ENCODE results near the gene DNLZ.
"Not testable (repeated sequence)": the region's sequence is repeated elsewhere in the genome, so short reads cannot be mapped to it uniquely, and the experiment has no call there.

The DNLZ gene

DNA sequence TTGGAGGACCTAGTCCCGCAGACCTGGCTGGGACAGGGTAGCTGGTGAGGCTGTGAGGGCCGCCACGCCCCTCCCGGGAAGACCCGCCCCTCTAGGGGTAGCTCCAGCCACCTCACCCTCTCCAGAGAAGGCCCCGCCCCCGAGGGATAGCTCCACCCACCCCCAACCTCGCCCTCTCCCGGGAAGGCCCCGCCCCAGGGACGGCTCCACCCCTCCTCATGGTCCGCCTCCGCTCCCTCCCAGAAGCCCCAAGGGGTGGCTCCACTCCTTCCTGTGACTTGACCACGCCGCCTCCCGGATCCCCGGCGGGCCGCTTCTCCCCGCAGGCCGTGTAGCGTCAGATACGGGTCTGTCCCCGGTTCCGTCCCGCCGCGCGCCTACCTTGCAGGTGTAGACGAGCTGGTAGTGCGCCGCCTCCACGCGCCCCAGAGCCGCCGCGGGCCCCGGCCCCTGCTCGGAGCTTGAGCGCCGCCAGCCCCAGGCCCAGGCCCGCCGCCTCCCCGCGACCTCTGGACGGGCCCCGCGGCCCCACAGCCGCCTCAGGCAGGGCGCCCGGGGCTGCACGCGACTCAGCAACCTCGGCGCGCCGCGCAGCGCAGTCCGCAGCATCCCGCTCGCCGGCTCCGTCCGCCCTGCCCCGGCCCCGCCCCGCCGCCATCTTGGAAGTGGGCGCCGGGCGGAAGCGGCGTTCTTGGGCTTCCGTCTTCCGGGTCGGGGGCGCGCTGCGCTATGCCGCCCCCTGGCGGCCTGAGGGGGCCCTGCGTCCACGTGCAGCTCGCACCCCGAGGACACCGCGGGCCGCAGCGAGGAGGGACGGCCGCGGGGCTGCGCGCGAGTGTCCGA lies at the start of gene DNLZ:
DNLZ (minus strand) TSS at position 639 of the 843 bp plus-strand sequence; CDS start at position 609, 30 bp downstream.
- DNase-seq, result peak; percentile 35 to 78

- no peak for DNase-seq
These were observed 49.4 kb upstream of the DNLZ start for GRCh38 chr9:136412962-136413361.

DNA sequence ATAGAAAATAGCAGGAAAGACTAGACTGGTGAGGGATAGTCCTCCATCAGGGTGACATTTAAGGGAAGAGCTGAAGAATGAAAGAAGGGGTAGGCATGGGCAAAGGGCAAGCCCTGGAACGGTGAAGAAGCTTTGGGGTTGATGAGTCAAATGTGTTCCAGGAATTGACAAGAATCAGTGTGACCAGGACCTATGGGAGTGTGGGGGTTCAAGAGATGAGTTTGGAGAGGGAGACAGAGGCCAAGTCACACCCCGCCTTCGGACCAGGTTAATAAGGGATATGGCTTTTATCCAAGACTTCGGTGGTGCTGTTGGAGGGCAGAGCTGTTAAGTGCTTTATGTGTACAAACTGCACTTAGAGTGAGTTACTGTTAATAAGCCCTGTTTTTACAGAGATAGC lies 47.8 kb upstream of the DNLZ start:
- no peak for DNase-seq

GRCh38 chr9:136410500-136411287 lies 47.1 kb upstream of the DNLZ start, which contains the start of the genes ENTR1 and PMPCA:
Gene ENTR1, minus strand, starts transcription at chr9:136410614. Its CDS starts 217 bp downstream, at chr9:136410397.
Gene PMPCA, plus strand, starts transcription at chr9:136410658. Its CDS starts 11 bp downstream, at chr9:136410669.
- DNase-seq, result peak; percentile 34 to 56

DNA sequence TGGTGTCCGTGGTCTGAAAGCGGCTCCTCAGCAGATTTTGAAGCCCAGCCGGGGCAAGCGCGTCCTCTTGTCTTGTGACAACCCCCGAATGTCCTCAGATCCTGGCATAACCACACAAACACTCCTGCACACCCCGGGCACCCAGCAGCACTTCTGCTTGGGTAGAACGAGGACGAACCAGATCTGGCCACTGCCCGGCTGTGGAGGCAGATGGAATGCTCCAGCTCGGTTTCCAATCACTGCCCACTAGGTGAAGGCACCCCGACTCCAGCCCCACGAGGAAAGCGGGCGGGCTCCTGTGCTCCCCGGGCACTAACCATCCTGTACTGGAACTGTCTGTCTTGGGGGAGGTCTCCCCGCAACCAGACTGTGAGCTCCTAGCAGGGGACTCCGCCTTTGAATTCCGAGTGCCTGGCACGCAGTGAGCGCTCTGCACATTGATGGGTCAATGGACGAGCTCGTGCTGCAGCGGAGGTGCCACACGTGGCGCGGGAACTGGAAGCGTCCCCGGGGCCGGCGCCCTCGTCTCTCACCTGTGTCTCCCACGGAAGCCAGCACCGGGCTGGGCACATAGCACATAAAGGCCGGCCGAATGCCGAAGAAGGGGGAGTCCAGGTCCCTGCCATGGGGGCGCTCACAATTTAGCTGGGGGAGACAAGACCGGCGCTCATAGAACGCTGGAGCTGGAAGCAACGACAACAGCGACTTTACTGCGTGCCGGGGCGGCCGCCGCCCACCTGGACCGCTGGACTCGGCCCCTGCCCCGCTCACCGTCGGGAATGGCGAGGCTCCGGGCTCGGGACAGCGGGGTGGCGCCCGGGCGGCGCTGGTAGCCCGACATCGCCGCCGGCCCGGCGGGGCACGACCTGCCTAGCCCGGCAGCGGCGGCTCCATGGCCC lies 46.3 kb upstream of the DNLZ start:
- no peak for DNase-seq

DNA sequence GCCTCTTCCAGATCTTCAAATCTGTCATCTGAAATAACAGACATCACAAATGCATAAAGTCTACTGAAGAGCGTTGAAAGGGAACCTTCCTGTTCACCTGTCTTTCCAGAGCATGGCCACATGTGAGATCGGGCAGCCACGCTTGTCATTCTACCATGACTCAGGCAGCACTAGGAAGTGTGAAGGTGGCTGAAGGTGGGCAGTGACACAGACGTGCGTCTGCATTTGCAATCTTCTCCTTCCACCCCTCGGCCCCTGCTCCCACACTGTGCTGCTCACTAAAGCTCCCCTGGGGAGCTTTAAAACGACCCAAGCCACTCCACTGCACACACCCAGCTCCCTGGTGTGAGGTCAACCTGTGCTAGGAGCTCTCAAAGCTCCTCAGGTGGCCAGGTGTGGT lies 44.4 kb upstream of the DNLZ start:
- no peak for DNase-seq

- DNase-seq, result not testable (repeated sequence)
These were observed 43.5 kb upstream of the DNLZ start for GRCh38 chr9:136407061-136407460.

DNA sequence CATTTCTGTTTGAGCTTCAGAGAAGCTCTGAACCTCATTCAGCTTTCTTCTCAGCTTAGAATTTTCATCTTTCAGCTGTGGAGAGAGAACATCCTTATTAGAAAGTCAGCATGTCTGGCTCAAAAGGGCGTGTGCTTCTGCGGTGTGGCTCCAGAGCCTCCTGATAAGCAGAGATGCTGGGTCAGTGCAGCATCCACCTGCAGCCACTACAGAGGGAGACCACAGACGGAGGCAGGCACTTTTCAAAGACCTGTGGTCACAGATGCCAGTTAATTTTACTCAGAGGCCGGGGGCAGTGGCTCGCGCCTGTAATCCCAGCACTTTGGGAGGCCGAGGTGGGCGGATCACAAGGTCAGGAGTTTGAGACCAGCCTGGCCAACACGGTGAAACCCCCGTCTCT lies 42.4 kb upstream of the DNLZ start:
- not testable (repeated sequence) for DNase-seq

GRCh38 chr9:136405481-136405880 lies 41.9 kb upstream of the DNLZ start:
- no peak for DNase-seq

DNA sequence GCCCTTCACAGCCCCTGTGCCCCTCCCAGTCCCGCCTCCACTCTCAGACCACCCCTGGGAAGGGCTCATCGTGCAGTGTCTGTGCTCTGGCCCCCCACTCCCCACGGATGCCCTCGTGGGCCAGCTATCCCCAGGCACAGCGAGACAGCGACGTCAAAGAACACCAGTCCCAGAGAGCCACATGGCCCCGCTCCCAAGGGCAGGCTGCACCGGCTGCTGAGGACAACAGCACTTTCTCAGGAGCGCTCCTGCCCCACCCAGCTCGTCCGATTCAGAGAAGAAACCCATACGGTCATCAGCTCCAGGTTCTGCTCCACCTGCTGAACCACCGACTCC lies 41.2 kb upstream of the DNLZ start:
- no peak for DNase-seq

- no peak for DNase-seq
These were observed 40.6 kb upstream of the DNLZ start for GRCh38 chr9:136403915-136404800.

DNA sequence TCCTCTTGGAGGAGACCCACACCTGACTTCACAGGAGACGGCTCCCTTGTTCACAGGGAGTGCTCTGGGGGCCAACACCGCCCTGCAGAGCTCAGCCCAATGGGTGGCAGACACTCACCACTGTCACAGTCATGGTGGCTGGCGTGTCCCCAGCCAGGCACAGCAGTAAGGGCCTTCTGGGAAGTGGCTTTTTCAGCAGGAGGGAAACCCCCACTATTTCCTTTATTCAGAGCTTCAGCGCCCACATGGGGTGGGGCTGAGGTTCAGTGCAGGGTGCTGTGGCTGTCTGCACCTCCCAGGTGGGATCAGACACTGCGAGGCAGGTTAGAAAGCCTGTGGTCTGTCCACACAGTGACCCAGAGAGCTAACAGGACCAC lies 40.0 kb upstream of the DNLZ start:
- no peak for DNase-seq

DNA sequence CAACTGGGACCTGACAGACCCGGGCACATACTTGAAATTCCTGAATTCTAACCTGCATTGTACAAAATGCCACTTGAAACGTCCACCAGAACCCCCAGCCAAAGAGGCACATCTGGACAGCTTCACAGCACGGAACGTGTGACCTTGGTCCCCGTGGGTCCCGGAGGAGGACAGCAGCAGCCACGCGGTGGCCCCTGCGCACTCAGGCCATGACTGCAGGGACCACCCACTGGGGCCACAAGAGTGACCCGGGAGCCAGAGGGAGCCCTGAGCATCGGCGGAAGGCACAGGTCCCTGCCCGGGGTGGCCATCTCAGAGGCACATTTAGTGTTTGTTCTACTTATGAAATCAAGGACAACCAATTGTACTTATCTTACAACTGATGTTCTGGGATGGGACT lies 38.5 kb upstream of the DNLZ start:
- no peak for DNase-seq

DNA sequence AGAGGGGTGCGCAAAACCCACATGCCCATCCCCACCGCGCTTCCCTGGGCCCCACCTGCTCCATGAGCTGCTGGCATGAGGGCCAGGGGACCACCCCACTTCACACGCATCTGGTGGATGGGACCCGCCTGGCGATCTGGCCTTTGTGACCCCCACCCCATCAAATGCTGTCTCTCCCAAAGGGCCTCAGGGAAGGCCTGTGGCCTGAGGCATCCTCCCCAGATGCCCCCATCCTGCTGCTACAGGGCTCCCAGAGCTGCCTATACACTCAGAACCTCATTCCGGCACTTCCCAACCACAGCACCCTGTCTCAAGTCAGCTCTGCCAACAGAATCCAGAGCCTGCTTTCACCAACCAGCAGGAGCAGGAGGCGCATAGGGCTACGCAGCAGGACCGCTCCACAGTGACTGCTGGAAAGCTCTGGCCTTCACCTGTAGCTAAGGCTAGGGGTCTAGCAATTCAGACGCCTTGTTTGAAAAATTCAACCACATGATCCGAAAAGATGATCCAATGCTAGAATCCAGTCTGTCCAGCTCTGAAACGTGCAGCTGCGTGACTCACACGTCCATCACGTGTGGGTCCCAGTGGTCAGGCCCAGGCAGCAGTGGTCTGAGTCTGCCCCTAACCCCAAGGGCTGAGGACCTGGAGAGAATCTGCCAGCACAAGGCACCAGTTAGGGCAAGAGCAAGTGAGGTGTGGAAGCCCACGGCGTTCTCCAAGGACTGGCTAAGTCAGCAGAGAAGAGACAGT lies 37.8 kb upstream of the DNLZ start:
- no peak for DNase-seq

GRCh38 chr9:136400038-136400834 lies 36.7 kb upstream of the DNLZ start, which contains the start of gene SNAPC4:
Gene SNAPC4, minus strand, starts transcription at chr9:136400170. Its CDS starts 1,742 bp downstream, at chr9:136398428.
- DNase-seq, result peak; percentile 45 to 67

- no peak for DNase-seq
These were observed 35.9 kb upstream of the DNLZ start for GRCh38 chr9:136399176-136400037.

GRCh38 chr9:136398286-136398685 lies 34.7 kb upstream of the DNLZ start:
- DNase-seq, result no peak

DNA sequence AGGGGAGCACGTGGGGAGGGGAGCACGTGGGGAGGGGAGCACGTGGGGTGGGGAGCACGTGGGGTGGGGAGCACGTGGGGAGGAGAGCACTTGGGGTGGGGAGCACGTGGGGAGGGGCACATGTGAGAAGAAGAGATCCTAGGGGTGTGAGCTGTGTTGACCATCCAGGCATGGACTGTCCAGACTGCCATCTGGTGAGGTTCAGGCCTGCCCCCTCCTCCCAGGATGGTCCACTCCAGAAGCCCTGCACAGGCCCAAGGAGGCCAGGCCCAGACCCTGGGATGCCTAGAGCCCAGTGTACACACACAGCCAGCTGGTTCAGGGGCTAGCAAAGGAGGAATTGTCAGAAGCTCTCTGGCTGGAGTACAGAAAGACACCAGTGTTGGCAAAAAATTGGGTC lies 34.1 kb upstream of the DNLZ start:
- no peak for DNase-seq

DNA sequence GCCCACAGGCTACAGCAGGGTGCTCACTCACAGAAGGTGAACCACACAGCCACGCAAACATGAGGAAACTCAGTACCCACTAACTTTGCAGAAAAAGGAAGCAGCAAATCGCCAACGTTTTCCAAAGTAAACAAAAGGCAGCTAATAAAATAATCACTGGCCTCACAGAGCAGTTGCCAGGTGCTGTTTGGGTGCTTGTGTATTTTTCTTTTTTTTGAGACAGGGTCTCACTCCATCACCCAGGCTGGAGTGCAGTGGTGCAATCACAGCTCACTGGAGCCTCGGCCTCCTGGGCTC lies 32.6 kb upstream of the DNLZ start:
- no peak for DNase-seq

Data from NCI-H187 (cell line).